Measurements from ENCODE around the gene AXIN1.

DNA sequence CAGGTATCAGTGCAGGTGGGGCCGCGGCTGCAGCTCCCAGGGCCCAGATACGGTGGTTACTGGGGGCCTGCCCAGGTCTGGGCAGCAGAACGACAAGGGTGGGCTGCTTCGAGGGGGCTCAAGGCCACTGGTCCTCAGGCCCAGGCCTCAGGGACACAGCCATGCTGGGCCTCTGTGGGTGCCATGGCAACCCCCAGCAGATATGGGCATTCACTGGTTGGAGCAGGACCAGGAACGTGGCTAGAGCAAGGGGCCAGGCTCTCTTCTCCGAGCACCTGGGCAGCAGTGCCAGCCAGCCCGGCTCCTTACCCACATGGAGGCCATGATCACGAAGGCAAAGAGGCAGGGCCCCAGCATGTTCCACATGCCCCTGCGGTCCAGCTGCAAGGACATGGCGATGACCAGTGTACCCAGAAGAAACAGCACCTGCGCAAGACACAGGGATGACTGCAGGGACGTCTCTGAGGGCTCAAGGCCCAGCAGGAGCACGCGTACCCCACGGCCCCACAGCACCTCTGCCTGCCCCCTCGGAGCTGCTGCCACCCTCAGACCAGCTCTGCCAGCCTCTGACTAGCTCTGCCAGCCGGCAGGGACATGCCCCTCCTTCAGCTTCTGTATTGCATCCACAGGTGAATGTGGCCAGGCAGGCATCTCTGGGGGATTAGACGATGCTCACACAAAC lies 19.9 kb upstream of the AXIN1 start:
- TF ChIP-seq, protein P1, sequence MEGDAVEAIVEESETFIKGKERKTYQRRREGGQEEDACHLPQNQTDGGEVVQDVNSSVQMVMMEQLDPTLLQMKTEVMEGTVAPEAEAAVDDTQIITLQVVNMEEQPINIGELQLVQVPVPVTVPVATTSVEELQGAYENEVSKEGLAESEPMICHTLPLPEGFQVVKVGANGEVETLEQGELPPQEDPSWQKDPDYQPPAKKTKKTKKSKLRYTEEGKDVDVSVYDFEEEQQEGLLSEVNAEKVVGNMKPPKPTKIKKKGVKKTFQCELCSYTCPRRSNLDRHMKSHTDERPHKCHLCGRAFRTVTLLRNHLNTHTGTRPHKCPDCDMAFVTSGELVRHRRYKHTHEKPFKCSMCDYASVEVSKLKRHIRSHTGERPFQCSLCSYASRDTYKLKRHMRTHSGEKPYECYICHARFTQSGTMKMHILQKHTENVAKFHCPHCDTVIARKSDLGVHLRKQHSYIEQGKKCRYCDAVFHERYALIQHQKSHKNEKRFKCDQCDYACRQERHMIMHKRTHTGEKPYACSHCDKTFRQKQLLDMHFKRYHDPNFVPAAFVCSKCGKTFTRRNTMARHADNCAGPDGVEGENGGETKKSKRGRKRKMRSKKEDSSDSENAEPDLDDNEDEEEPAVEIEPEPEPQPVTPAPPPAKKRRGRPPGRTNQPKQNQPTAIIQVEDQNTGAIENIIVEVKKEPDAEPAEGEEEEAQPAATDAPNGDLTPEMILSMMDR (IDR thresholded peaks at IDR 0.05), result no peak
- TF ChIP-seq, protein P2, sequence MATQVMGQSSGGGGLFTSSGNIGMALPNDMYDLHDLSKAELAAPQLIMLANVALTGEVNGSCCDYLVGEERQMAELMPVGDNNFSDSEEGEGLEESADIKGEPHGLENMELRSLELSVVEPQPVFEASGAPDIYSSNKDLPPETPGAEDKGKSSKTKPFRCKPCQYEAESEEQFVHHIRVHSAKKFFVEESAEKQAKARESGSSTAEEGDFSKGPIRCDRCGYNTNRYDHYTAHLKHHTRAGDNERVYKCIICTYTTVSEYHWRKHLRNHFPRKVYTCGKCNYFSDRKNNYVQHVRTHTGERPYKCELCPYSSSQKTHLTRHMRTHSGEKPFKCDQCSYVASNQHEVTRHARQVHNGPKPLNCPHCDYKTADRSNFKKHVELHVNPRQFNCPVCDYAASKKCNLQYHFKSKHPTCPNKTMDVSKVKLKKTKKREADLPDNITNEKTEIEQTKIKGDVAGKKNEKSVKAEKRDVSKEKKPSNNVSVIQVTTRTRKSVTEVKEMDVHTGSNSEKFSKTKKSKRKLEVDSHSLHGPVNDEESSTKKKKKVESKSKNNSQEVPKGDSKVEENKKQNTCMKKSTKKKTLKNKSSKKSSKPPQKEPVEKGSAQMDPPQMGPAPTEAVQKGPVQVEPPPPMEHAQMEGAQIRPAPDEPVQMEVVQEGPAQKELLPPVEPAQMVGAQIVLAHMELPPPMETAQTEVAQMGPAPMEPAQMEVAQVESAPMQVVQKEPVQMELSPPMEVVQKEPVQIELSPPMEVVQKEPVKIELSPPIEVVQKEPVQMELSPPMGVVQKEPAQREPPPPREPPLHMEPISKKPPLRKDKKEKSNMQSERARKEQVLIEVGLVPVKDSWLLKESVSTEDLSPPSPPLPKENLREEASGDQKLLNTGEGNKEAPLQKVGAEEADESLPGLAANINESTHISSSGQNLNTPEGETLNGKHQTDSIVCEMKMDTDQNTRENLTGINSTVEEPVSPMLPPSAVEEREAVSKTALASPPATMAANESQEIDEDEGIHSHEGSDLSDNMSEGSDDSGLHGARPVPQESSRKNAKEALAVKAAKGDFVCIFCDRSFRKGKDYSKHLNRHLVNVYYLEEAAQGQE (IDR thresholded peaks at IDR 0.05; ENCODE audit: insufficient read depth in 1 of 2, low read depth in 2 of 2, low read length in 1 of 2), result no peak
